Coronary artery (tissue), 2 donors: Measurements from ENCODE around the gene FILIP1L.
A peak's percentile ranks its signal among the peaks of the same experiment; 100 is the strongest.

Source experiments
- DNase-seq: peaks from one replicate; pipeline ENCODE4 v3.0.0-alpha.2; 2017; ENCODE audit warnings: low spot score
- H3K27ac ChIP-seq, 2 donors: fragments of 200-600 bp; sonication (generic); one replicate each; pipeline ENCODE4 v1.5.1; 2016 to 2019
- H3K4me3 ChIP-seq: fragments of 200-600 bp; sonication (generic); 2 replicates; pipeline ENCODE4 v1.5.1; 2016; ENCODE audit warnings: mild to moderate bottlenecking, moderate library complexity
- TF ChIP-seq, protein P1 (sequence below): fragments of 200-600 bp; sonication (generic); IDR thresholded peaks from one replicate; pipeline ENCODE4 v1.5.1; 2019; ENCODE audit warnings: antibody characterized with exemption

FILIP1L gene

GRCh38 chr3:99873269-99874102, 240.8 kb downstream of the FILIP1L start:
- TF ChIP-seq, protein P1, sequence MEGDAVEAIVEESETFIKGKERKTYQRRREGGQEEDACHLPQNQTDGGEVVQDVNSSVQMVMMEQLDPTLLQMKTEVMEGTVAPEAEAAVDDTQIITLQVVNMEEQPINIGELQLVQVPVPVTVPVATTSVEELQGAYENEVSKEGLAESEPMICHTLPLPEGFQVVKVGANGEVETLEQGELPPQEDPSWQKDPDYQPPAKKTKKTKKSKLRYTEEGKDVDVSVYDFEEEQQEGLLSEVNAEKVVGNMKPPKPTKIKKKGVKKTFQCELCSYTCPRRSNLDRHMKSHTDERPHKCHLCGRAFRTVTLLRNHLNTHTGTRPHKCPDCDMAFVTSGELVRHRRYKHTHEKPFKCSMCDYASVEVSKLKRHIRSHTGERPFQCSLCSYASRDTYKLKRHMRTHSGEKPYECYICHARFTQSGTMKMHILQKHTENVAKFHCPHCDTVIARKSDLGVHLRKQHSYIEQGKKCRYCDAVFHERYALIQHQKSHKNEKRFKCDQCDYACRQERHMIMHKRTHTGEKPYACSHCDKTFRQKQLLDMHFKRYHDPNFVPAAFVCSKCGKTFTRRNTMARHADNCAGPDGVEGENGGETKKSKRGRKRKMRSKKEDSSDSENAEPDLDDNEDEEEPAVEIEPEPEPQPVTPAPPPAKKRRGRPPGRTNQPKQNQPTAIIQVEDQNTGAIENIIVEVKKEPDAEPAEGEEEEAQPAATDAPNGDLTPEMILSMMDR: no peak
- H3K27ac ChIP-seq: peak overlapping the region; percentile 95 to 98
- no peak for DNase-seq
- peak overlapping the region; percentile 78 for H3K4me3 ChIP-seq

DNA sequence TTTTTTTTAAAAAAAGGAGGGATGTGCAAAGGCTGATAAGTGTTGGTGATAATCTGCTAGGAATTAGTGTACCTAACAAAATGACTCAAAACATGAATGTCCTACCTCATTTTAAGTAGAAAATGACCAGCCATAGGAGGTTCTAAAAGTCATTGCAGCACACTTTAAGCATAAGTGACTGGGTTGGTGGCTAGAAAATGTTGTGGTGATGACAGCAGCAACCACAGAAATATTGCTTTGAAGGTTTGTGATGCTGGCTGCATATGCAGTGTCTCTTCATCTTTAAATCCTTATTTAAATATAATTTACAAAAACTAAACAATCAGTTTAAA, 241.4 kb downstream of the FILIP1L start:
- peak overlapping the region; percentile 78 for H3K4me3 ChIP-seq
- DNase-seq: no peak
- H3K27ac ChIP-seq: peak overlapping the region; percentile 95 to 98
- TF ChIP-seq, protein P1: no peak

- Histone ChIP-seq H3K27ac (peak overlapping the region; percentile 95 to 98), H3K4me3 (peak overlapping the region; percentile 78)
- no peak for DNase-seq
- TF ChIP-seq, protein P1: no peak
Observed at GRCh38 chr3:99871231-99872045, 242.9 kb downstream of the FILIP1L start.

DNA sequence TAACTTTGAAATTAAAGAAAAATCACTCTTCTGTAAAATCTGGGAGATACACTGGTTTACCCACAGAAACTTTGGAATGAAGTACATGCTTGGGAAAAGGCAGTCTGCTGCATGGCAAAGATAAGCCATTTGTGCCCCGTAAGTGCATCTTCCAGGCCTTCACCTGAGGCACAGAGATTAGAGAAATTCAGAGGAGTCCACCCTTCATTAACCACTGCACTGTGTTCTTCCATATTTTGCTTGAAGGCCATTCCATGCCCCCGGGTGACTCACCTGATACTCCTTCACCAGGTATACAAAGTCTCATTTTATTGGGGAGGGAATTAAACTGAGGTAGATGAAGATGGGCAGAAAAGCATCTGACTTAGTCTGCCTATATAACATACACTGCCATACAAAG, 243.6 kb downstream of the FILIP1L start:
- TF ChIP-seq, protein P1: no peak
- Histone ChIP-seq H3K4me3 (peak overlapping the region; percentile 78), H3K27ac (peak overlapping the region; percentile 95 to 98)
- no peak for DNase-seq

DNA sequence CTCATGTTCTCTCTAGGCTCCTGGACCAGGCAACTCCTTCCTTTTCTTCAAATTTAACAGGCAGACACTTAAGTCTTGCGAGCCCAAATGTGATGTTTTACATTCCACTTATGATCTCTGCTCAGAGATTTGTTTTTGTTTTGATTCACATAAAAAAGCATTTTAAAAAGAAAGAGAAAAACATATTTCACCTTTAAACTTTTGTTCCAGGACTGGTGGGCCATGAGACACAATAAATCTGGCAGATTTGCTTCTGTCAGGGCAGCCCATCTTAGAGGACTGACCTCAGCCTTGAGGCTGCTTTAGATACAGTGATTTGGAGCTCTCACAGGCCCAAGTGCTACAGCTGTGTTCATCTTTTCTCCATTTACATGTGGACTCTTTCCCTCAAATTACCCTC, 244.7 kb downstream of the FILIP1L start:
- DNase-seq: no peak
- TF ChIP-seq, protein P1: no peak
- Histone ChIP-seq H3K4me3 (peak overlapping the region; percentile 78), H3K27ac (peak overlapping the region; percentile 95 to 98)

GRCh38 chr3:99868311-99868646, 246.0 kb downstream of the FILIP1L start:
- TF ChIP-seq, protein P1: no peak
- DNase-seq: no peak
- Histone ChIP-seq H3K27ac (peak overlapping the region; percentile 95 to 98), H3K4me3 (peak overlapping the region; percentile 78)
